T-helper 9 cell (primary cell): Measurements from ENCODE around the gene PRELP.

ENCODE experiments used
- DNase-seq: peaks from one replicate; pipeline ENCODE4 v3.0.0-alpha.2; 2020

Gene PRELP

DNA sequence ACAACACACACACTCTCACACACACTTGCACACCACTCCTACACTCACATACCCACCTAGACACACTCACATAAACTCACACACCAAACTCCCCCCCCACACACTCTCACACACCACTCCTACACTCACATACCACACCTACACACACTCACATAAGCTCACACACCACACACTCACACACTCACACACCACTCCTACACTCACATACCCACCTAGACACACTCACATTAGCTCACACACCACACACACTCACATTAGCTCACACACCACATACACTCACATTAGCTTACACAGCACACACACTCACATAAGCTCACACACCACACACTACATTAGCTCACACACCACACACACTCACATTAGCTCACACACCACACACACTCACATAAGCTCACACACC lies 51.4 kb downstream of the PRELP start:
- no peak for DNase-seq

GRCh38 chr1:203528063-203528462 lies 52.5 kb downstream of the PRELP start:
- DNase-seq: no peak

- DNase-seq: no peak
Measured at GRCh38 chr1:203528976-203529835, 53.6 kb downstream of the PRELP start.

DNA sequence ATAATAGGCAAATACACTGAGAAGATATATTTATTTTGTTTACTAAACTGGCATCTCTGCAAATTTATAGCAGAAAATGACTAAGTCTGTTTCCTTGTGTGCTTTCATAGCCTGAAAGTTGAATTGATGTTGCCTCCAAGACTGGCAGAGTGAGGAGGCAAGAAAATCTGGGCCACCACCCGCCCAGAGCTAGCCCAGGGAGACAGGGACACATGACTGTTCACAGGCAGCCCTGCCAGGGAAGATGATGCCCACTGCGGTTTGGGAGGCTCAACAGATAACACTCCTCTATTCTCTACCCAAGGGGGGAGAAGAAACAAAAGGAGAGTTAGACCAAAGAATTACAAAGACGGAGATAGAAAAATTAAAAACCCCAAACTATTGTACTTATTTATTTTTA lies 55.5 kb downstream of the PRELP start:
- DNase-seq: no peak

GRCh38 chr1:203534012-203534411 lies 58.4 kb downstream of the PRELP start:
- no peak for DNase-seq

GRCh38 chr1:203534526-203534925 lies 58.9 kb downstream of the PRELP start:
- DNase-seq: no peak

DNA sequence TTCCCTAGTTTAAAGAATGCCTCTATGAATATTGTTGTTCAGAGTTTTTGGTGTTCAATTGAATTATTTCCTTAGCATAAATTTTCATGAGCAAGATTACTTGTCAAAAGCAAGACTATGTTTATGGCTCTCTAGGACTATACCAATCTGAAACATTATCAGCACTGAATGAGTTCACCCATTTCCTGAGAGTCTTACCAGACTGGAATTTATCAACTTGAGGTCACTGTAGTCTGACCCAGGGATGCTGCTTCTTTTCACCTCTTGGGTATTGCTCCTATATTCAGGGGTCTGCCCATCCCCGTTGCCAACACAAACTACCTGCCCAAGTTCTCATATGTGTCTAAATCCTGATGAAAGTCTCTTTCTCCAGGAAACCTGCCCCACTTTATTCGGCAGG lies 61.0 kb downstream of the PRELP start:
- DNase-seq: no peak

- no peak for DNase-seq
Measured at GRCh38 chr1:203536980-203537455, 61.4 kb downstream of the PRELP start.

DNA sequence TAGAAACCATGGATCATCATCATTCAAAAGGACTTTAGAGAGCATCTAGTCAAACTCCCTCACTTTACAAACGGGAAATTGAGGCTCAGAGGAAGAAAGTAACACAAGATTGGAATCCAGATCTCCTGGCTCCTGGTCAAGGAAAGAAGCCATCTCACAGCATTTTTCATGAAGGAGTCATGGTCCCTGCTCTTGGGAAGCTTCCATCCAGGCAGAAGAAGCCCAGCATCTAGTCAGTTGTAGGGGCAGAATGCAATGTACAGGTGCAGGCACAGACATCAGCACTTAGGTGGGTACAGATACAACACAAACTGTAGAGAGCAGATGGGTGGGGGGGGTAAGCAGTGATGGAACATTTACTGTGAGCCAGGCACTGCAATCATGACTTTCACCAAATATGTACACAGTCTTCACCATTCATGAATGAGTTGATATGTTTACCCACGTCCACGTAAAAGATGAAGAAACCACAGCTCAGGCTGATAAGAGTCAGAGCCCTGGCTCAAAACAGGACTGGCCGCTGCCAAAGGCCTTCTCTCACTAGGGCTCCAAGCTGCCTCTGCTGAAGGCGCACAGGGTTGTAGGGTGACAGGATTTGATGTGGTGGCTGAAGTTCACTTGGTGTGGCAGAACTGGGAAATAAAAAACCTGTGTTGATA lies 62.3 kb downstream of the PRELP start:
- DNase-seq: no peak

- DNase-seq: no peak
Measured at GRCh38 chr1:203538726-203539125, 63.1 kb downstream of the PRELP start.

GRCh38 chr1:203539831-203540546 lies 64.4 kb downstream of the PRELP start:
- DNase-seq: no peak
